Sigmoid colon (tissue), 7 donors: ENCODE measurements around the gene CYP8B1. TPM values are rescaled to one million over a fixed set of nuclear protein-coding genes. Genes with fewer than 3 reads are reported as not detected.
A peak's percentile ranks its signal among the peaks of the same experiment; 100 is the strongest.

Experiments used
- DNase-seq: peaks from one replicate; pipeline ENCODE4 v3.0.0-alpha.2; 2019
- H3K27ac ChIP-seq, 4 donors: fragments of 200-600 bp; sonication (generic); one replicate each; pipeline ENCODE4 v1.5.1; 2016 to 2019; ENCODE audit warnings: mild to moderate bottlenecking in 1 of 4
- H3K27me3 ChIP-seq, 3 donors: fragments of 200-600 bp; sonication (generic); one replicate each; pipeline ENCODE4 v1.5.1; 2019; ENCODE audit warnings: mild to moderate bottlenecking in 1 of 3
- H3K36me3 ChIP-seq, 4 donors: fragments of 200-600 bp; sonication (generic); one replicate each; pipeline ENCODE4 v1.5.1; 2016 to 2019
- H3K4me1 ChIP-seq, 4 donors: fragments of 200-600 bp; sonication (generic); one replicate each; pipeline ENCODE4 v1.5.1; 2017 to 2019
- H3K4me3 ChIP-seq, 4 donors: fragments of 200-600 bp; sonication (generic); one replicate each; pipeline ENCODE4 v1.5.1; 2017 to 2019; ENCODE audit warnings: mild to moderate bottlenecking in 2 of 4, moderate library complexity in 1 of 4
- H3K9me3 ChIP-seq, 4 donors: fragments of 200-600 bp in 3 of 4; sonication (generic) in 3 of 4; one replicate each; pipeline versions ENCODE4 v1.5.1 to v1.6.1; 2013 to 2019
- EP300 ChIP-seq, 4 donors: sonication (generic); formaldehyde crosslinking; IDR thresholded peaks; one replicate each; pipeline ENCODE4 v1.6.1; 2017; ENCODE audit warnings: antibody characterized with exemption in 4 of 4
- POLR2A ChIP-seq, 2 donors: fragments of 450-650 bp; IDR thresholded peaks; one replicate each; pipeline ENCODE4 v1.6.1; 2016; ENCODE audit warnings: antibody characterized with exemption in 2 of 2, mild to moderate bottlenecking in 2 of 2, moderate library complexity in 2 of 2
- POLR2AphosphoS5 ChIP-seq, 4 donors: sonication (generic); formaldehyde crosslinking; IDR thresholded peaks; one replicate each; pipeline ENCODE4 v1.6.1; 2017; ENCODE audit warnings: antibody characterized with exemption in 4 of 4
- WGBS, 2 donors: extraction: QIAGEN DNeasy Blood & Tissue Kit; methylation state at CpG; one replicate each; pipeline ENCODE4 v1.1.7; 2013; 5-methylcytosine and 5-hydroxymethylcytosine counted together
- intact Hi-C: fragments of 100-400 bp; cut with DNase I; formaldehyde crosslinking; loops from one replicate; pipeline ENCODE4 v1.15.1; 2023
- polyA plus RNA-seq, 3 donors: library from polyadenylated mRNA; stranded (reverse); fragments of 200-250 nt; gene quantifications; one replicate each; pipeline ENCODE4 v1.2.3, GENCODE V29; 2013
- total RNA-seq, 4 donors: library from RNA; depleted of rRNA; stranded (reverse); fragments of >200 nt; gene quantifications; one replicate each; pipeline ENCODE4 v1.1.0, GENCODE V29; 2016
- TF ChIP-seq, protein P1 (sequence below), 4 experiments: fragments of 450-650 bp in 3 of 4; fragments of 200-600 bp in 1 of 4; IDR thresholded peaks; one replicate each; pipeline ENCODE4 v1.5.1; 2016 to 2019; ENCODE audit warnings: antibody characterized with exemption in 4 of 4, mild to moderate bottlenecking in 3 of 4, moderate library complexity in 2 of 4
- donor health status: healthy with polysubstance abuse.
- donor health status: Bipolar disorder and iron deficiency.
- donor health status: healthy.

CYP8B1 gene
- total and polyA plus RNA-seq, 7 donors = under 0.01 TPM; not detected in 6

DNA sequence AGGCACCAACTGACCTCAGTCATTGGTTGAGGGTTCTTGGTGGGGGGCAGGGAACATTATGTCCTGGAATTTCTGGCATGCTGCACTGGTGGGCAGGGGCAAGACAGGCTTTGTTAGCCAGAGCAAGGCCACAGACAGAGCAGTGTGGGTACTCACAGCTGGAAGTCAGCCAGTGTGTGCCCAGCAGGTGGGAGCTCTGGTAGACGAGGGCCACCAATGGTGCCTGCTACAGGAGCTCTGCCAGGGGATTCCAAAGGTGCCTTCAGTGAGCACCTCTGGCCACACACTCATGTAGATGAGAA, 31.3 kb downstream of the CYP8B1 start:
- Histone ChIP-seq H3K36me3 (no peaks in the 10 kb centered on the region), H3K27me3 (no peaks in the 10 kb centered on the region), H3K4me1 (peaks cover 0 to 36% (median 22%) of the 10 kb centered on the region in 4 donors), H3K9me3 (no peaks in the 10 kb centered on the region), H3K4me3 (no peak overlapping the region), H3K27ac (peak overlapping the region; percentile 17 to 77 (median 28))
- intact Hi-C loops = no loop called here
- 88 to 90% methylated on average over 1 of the region's 1 CpG for WGBS, 2 donors
- TF ChIP-seq POLR2AphosphoS5 (IDR thresholded peaks at IDR 0.05) (no peak), POLR2A (IDR thresholded peaks at IDR 0.05) (no peak), EP300 (IDR thresholded peaks at IDR 0.05) (no peak)
- TF ChIP-seq, protein P1, sequence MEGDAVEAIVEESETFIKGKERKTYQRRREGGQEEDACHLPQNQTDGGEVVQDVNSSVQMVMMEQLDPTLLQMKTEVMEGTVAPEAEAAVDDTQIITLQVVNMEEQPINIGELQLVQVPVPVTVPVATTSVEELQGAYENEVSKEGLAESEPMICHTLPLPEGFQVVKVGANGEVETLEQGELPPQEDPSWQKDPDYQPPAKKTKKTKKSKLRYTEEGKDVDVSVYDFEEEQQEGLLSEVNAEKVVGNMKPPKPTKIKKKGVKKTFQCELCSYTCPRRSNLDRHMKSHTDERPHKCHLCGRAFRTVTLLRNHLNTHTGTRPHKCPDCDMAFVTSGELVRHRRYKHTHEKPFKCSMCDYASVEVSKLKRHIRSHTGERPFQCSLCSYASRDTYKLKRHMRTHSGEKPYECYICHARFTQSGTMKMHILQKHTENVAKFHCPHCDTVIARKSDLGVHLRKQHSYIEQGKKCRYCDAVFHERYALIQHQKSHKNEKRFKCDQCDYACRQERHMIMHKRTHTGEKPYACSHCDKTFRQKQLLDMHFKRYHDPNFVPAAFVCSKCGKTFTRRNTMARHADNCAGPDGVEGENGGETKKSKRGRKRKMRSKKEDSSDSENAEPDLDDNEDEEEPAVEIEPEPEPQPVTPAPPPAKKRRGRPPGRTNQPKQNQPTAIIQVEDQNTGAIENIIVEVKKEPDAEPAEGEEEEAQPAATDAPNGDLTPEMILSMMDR (IDR thresholded peaks at IDR 0.05) = no peak
- no peak for DNase-seq

DNA sequence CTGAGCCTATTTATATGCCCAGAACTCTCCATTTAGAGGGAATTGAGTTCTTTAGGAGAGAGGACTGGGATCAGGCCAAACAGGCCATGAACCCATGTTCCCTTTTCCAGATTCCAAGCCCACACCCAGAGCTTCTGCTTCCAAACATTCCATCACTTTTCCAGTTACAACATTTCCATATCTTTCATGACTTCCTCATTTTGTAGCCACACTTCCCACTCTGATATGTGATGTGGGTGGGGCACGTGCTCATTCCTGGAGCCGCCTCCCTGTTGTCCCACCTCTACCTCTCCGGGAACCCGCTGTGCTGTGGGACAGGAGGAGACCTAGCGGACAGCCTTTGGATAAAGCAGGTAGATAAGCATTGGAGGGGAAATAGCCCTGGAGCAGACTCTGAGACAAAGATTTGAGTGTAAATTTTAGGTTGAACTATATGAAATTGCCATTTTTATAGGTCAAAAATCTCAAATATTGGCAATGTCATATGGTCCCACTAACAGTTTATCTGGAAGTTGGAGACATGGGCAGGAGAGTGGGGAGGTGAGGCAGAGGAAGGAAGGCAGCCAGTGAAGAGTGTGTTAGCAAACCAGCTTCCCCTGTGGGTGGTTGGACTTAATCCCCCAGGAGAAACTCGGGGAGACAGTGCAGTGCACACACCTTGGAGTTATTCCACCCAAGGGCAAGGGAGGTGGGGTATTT, 31.8 kb downstream of the CYP8B1 start:
- no peak for TF ChIP-seq POLR2A (IDR thresholded peaks at IDR 0.05)
- TF ChIP-seq POLR2AphosphoS5 (IDR thresholded peaks at IDR 0.05) = peak in 2 of 4 donors; percentile 10 to 29
- WGBS, 2 donors = 42 to 72% methylated on average over 6 of the region's 6 CpGs
- peak; percentile 79 for DNase-seq
- intact Hi-C loops = no loop called here
- no peaks in the 10 kb centered on the region for H3K9me3 ChIP-seq
- peaks cover 0 to 38% (median 23%) of the 10 kb centered on the region in 4 donors for H3K4me1 ChIP-seq
- no peaks in the 10 kb centered on the region for H3K36me3 ChIP-seq
- no peaks in the 10 kb centered on the region for H3K27me3 ChIP-seq
- H3K27ac ChIP-seq = peak overlapping the region; percentile 18 to 77 (median 32)
- no peak overlapping the region for H3K4me3 ChIP-seq

DNA sequence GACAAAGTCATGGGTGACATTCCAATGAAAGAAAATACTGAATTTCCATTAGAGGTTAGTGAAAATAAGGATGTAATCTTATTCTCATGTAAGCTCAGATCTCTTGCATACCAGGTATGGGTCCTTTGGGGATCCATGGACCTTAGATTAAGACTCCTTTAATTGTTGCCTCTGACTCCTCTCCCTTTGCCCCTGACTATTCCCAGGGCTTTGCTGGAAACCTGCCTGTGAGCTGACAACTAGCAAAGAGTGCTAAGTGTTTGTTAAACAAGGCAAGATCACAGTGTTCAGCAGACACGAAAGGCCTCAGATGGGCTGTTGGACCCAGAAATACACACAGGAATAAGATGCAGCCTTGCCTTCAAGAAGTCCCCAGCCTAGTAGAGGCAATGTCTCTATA, 34.3 kb downstream of the CYP8B1 start:
- Histone ChIP-seq H3K9me3 (no peaks in the 10 kb centered on the region), H3K4me3 (no peak overlapping the region), H3K4me1 (peaks cover 0 to 23% (median 14%) of the 10 kb centered on the region in 4 donors), H3K36me3 (no peaks in the 10 kb centered on the region), H3K27me3 (no peaks in the 10 kb centered on the region), H3K27ac (peak overlapping the region in 1 of 4 donors; percentile 18)
- intact Hi-C loops = no loop called here
- DNase-seq = no peak
- TF ChIP-seq POLR2AphosphoS5 (IDR thresholded peaks at IDR 0.05) = no peak
- TF ChIP-seq, protein P1 (IDR thresholded peaks at IDR 0.05) = no peak
- TF ChIP-seq POLR2A (IDR thresholded peaks at IDR 0.05) = no peak
- TF ChIP-seq EP300 (IDR thresholded peaks at IDR 0.05) = no peak
- WGBS, 2 donors = 88 to 89% methylated on average over 1 of the region's 1 CpG

DNA sequence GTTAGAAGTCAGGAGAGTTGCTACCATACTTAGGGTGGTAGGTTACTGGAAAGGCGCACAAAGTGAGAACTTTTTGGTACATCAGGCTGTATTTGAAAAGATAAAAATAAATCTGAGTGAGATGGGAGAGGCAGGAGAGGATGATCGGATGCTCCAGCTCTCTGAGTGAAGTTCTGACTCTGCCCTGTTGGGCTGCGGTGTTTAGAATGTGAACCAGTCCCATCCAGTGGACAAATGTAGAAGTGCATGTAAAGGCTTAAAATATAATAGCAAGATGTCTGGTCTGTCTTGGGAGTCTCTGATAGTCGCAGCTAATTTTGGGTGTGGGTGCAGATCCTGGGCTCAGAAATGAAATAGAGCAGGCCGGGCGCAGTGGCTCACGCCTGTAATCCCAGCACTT, 36.1 kb downstream of the CYP8B1 start:
- no peaks in the 10 kb centered on the region for H3K36me3 ChIP-seq
- H3K9me3 ChIP-seq = no peaks in the 10 kb centered on the region
- H3K27me3 ChIP-seq = no peaks in the 10 kb centered on the region
- peak; percentile 73 for DNase-seq
- H3K4me1 ChIP-seq = peaks cover 0 to 14% (median 8%) of the 10 kb centered on the region in 4 donors
- H3K4me3 ChIP-seq = peak overlapping the region in 1 of 4 donors; percentile 19
- intact Hi-C loops = loop anchor here (2.0 kb wide), 2 partner anchors 41 to 59 kb away; no protein-coding TSS in a partner anchor
- H3K27ac ChIP-seq = no peak overlapping the region
- WGBS, 2 donors = 39 to 46% methylated on average over 7 of the region's 7 CpGs
- no peak for TF ChIP-seq EP300 (IDR thresholded peaks at IDR 0.05)
- TF ChIP-seq, protein P1 (IDR thresholded peaks at IDR 0.05) = peak; percentile 81 to 93 (median 93)

DNA sequence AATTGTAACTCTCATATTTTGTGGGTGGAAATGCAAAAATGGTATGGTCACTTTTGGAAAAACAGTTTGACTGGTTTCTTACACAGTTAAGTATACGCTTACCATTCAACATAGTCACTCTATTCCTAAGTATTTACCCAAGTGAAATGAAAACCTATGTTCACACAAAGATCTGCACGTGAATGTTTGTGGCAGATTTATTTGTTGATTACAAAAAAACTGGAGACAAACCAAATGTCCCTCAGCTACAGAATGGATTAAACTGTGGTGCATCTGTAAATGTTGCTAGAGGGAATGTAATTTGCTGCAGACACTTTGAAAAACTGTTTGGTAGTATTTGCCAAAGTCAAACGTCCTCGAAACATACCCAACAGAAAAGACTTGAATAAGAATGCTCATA, 37.1 kb downstream of the CYP8B1 start:
- Histone ChIP-seq H3K27ac (no peak overlapping the region), H3K36me3 (no peaks in the 10 kb centered on the region), H3K9me3 (no peaks in the 10 kb centered on the region), H3K4me1 (peaks cover 0 to 10% (median 6%) of the 10 kb centered on the region in 4 donors), H3K4me3 (no peak overlapping the region), H3K27me3 (no peaks in the 10 kb centered on the region)
- DNase-seq = no peak
- TF ChIP-seq EP300 (IDR thresholded peaks at IDR 0.05) = no peak
- TF ChIP-seq POLR2AphosphoS5 (IDR thresholded peaks at IDR 0.05) = no peak
- TF ChIP-seq, protein P1 (IDR thresholded peaks at IDR 0.05) = no peak
- no peak for TF ChIP-seq POLR2A (IDR thresholded peaks at IDR 0.05)
- WGBS, 2 donors = 79 to 82% methylated on average over 4 of the region's 4 CpGs
- intact Hi-C loops = loop anchor here (2.0 kb wide), 2 partner anchors 42 to 58 kb away; no protein-coding TSS in a partner anchor
